ENCODE data around the gene GNGT2. TPM values are rescaled to one million over a fixed set of nuclear protein-coding genes. Genes with fewer than 3 reads are reported as not detected.

The GNGT2 gene
- total RNA-seq, 4 donors from 2014 or later = 1.1 to 1.7 TPM; not detected in 2

GRCh38 chr17:49242813-49243212 is 32.4 kb upstream of the GNGT2 start:
- no peak overlapping the region for H3K4me3 ChIP-seq (ENCODE audit: low read depth, poor library complexity, severe bottlenecking)
- no peak for TF ChIP-seq POLR2A (IDR thresholded peaks at IDR 0.05)
- TF ChIP-seq CTCF (IDR thresholded peaks at IDR 0.05) = no peak
- WGBS, 2 donors = 93 to 94% methylated on average over 5 of the region's 5 CpGs
- intact Hi-C loops (cut with DNase I; ENCODE audit: low total_unique reads) = no loop called here
- no peak for DNase-seq (ENCODE audit: low spot score in 2 of 2)

GRCh38 chr17:49241692-49242397 is 31.5 kb upstream of the GNGT2 start:
- 85 to 89% methylated on average over 9 of the region's 9 CpGs for WGBS, 2 donors
- TF ChIP-seq CTCF (IDR thresholded peaks at IDR 0.05) = no peak
- TF ChIP-seq POLR2A (IDR thresholded peaks at IDR 0.05) = no peak
- intact Hi-C loops (cut with DNase I; ENCODE audit: low total_unique reads) = no loop called here
- DNase-seq (ENCODE audit: low spot score in 2 of 2) = no peak
- no peak overlapping the region for H3K4me3 ChIP-seq (ENCODE audit: low read depth, poor library complexity, severe bottlenecking)

GRCh38 chr17:49241040-49241439 is 30.7 kb upstream of the GNGT2 start:
- DNase-seq (ENCODE audit: low spot score in 2 of 2) = no peak
- H3K4me3 ChIP-seq (ENCODE audit: low read depth, poor library complexity, severe bottlenecking) = no peak overlapping the region
- intact Hi-C loops (cut with DNase I; ENCODE audit: low total_unique reads) = no loop called here
- TF ChIP-seq POLR2A (IDR thresholded peaks at IDR 0.05) = no peak
- no peak for TF ChIP-seq CTCF (IDR thresholded peaks at IDR 0.05)
- WGBS, 2 donors = 88 to 92% methylated on average over 8 of the region's 8 CpGs

GRCh38 chr17:49240619-49241018 is 30.2 kb upstream of the GNGT2 start:
- intact Hi-C loops (cut with DNase I; ENCODE audit: low total_unique reads) = no loop called here
- TF ChIP-seq POLR2A (IDR thresholded peaks at IDR 0.05) (no peak), CTCF (IDR thresholded peaks at IDR 0.05) (no peak)
- no peak for DNase-seq (ENCODE audit: low spot score in 2 of 2)
- no peak overlapping the region for H3K4me3 ChIP-seq (ENCODE audit: low read depth, poor library complexity, severe bottlenecking)
- WGBS, 2 donors = 86 to 90% methylated on average over 1 of the region's 1 CpG

- DNase-seq (ENCODE audit: low spot score in 2 of 2) = no peak
- TF ChIP-seq POLR2A (IDR thresholded peaks at IDR 0.05) = no peak
- TF ChIP-seq CTCF (IDR thresholded peaks at IDR 0.05) = no peak
- no peak overlapping the region for H3K4me3 ChIP-seq (ENCODE audit: low read depth, poor library complexity, severe bottlenecking)
- intact Hi-C loops (cut with DNase I; ENCODE audit: low total_unique reads) = no loop called here
- WGBS, 2 donors = 81 to 100% methylated on average over 1 of the region's 1 CpG
Measured at GRCh38 chr17:49239963-49240362, 29.6 kb upstream of the GNGT2 start.

- 80 to 84% methylated on average over 4 of the region's 4 CpGs for whole genome bisulfite sequencing, 2 donors
- H3K4me3 ChIP-seq (ENCODE audit: low read depth, poor library complexity, severe bottlenecking) = no peak overlapping the region
- no peak for TF ChIP-seq CTCF (IDR thresholded peaks at IDR 0.05)
- no peak for DNase-seq (ENCODE audit: low spot score in 2 of 2)
- intact Hi-C loops (cut with DNase I; ENCODE audit: low total_unique reads) = no loop called here
Measured at GRCh38 chr17:49235896-49236295, 25.5 kb upstream of the GNGT2 start.
